HepG2 (cell line): ENCODE results near the gene COL9A3. TPM values are rescaled to one million over a fixed set of nuclear protein-coding genes. Genes with fewer than 3 reads are reported as not detected.

Source experiments
- ATAC-seq: fragments of 200-7000 bp; cut with Tn5 transposase; 3 replicates; pipeline ENCODE4 v1.9.1; 2020; ENCODE audit warnings: mild to moderate bottlenecking, moderate library complexity
- BruUV-seq: library from RNA; stranded (reverse); fragments of 400-500 nt; replicated peaks from 2 replicates; lab custom pipeline; 2021; lab: Mats Ljungman, UMichigan
- CTCF ChIA-PET: fragments of 300-600 bp; formaldehyde crosslinking; extraction: SDS; loops from one replicate; lab custom pipeline; 2021; ENCODE audit warnings: low total read pairs, inconsistent platforms, low intra/inter-chr PET ratio; lab: Yijun Ruan, JAX
- POLR2A ChIA-PET: fragments of 350-600 bp; sonication (Branson Sonifier 250); formaldehyde crosslinking; loops from one replicate; lab custom pipeline; 2020; ENCODE audit warnings: antibody characterized with exemption, inconsistent platforms; lab: Yijun Ruan, JAX
- DNase-seq: peaks from one replicate; pipeline ENCODE4 v3.0.0-alpha.2; 2015; ENCODE audit warnings: low spot score
- FAIRE-seq: peaks from 3 replicates; lab custom pipeline; 2011; peaks lifted over from hg19 to GRCh38; lab: Jason Lieb, UNC
- H2AFZ ChIP-seq: one replicate; pipeline ENCODE4 v1.6.1; 2011; ENCODE audit warnings: low read length, inconsistent platforms
- H3K27ac ChIP-seq: fragments of 300-600 bp; 3 replicates; pipeline ENCODE4 v1.8.0; 2011; ENCODE audit warnings: mixed run types, mild to moderate bottlenecking, mixed read lengths, low read length, inconsistent platforms; ENCODE audit not compliant: insufficient read depth; ENCODE audit errors: extremely low read length
- H3K27me3 ChIP-seq, 2 experiments: fragments of 200-600 bp in 1 of 2; 2 replicates in 1 of 2; 3 replicates in 1 of 2; pipeline versions ENCODE4 v1.6.0 to v1.8.0; 2011; ENCODE audit warnings: low read length in 2 of 2, mild to moderate bottlenecking in 2 of 2, moderate library complexity in 2 of 2, inconsistent platforms in 1 of 2; ENCODE audit not compliant: insufficient read depth in 2 of 2, control insufficient read depth in 1 of 2
- H3K36me3 ChIP-seq, 2 experiments: fragments of 200-600 bp in 1 of 2; replicated peaks in 1 of 2; 2 replicates in 1 of 2; 3 replicates in 1 of 2; pipeline versions ENCODE4 v1.5.1 to v1.8.0; 2011; ENCODE audit warnings: low read length in 2 of 2, inconsistent platforms in 1 of 2; ENCODE audit not compliant: insufficient read depth in 2 of 2, control insufficient read depth in 1 of 2
- H3K4me1 ChIP-seq: 2 replicates; pipeline ENCODE4 v1.5.1; 2012; ENCODE audit warnings: low read length, inconsistent platforms; ENCODE audit not compliant: insufficient read depth
- H3K4me2 ChIP-seq: 2 replicates; pipeline ENCODE4 v1.6.0; 2011; ENCODE audit warnings: low read depth, low read length, inconsistent platforms
- H3K4me3 ChIP-seq, 3 experiments: fragments of 200-600 bp in 1 of 3; sonication (generic), shearing (Covaris generic) in 1 of 3; replicated peaks in 1 of 3; 2 replicates each; pipeline ENCODE4 v1.5.1; 2011 to 2016; ENCODE audit warnings: low read length in 3 of 3, inconsistent platforms in 2 of 3, low read depth in 2 of 3, mild to moderate bottlenecking in 2 of 3, control low read depth in 1 of 3, mixed read lengths in 1 of 3; ENCODE audit not compliant: insufficient read depth in 1 of 3
- H3K79me2 ChIP-seq: one replicate; pipeline ENCODE4 v1.6.1; 2011; ENCODE audit warnings: low read length, inconsistent platforms; ENCODE audit not compliant: insufficient read depth
- H3K9ac ChIP-seq: 2 replicates; pipeline ENCODE4 v1.6.0; 2011; ENCODE audit warnings: mild to moderate bottlenecking, low read depth, low read length, inconsistent platforms; ENCODE audit not compliant: insufficient read depth
- H3K9me3 ChIP-seq: 2 replicates; pipeline ENCODE4 v1.5.1; 2012; ENCODE audit warnings: mild to moderate bottlenecking, low read length
- H4K20me1 ChIP-seq: 2 replicates; pipeline ENCODE4 v1.6.0; 2011; ENCODE audit warnings: inconsistent platforms, mild to moderate bottlenecking, low read length, moderate library complexity; ENCODE audit not compliant: insufficient read depth
- HOXA3 ChIP-seq: sonication (generic); formaldehyde crosslinking; IDR thresholded peaks from 2 replicates; pipeline ENCODE4 v1.5.0; 2020; ENCODE audit warnings: missing genetic modification reagents
- MTA3 ChIP-seq: sonication (generic); formaldehyde crosslinking; IDR thresholded peaks from 2 replicates; pipeline ENCODE4 v1.4.0; 2020; ENCODE audit warnings: missing genetic modification reagents
- NFIB ChIP-seq: sonication (generic); formaldehyde crosslinking; IDR thresholded peaks from 2 replicates; pipeline ENCODE4 v1.9.0; 2021; ENCODE audit warnings: missing genetic modification reagents, mild to moderate bottlenecking, borderline replicate concordance
- SMARCC2 ChIP-seq: fragments of 450-650 bp; IDR thresholded peaks from 2 replicates; pipeline ENCODE4 v1.6.1; 2017; ENCODE audit warnings: antibody characterized with exemption, mild to moderate bottlenecking
- TSC22D2 ChIP-seq: sonication (generic); formaldehyde crosslinking; IDR thresholded peaks from 2 replicates; pipeline ENCODE4 v1.5.1; 2020; ENCODE audit warnings: missing genetic modification reagents, mild to moderate bottlenecking, borderline replicate concordance
- ZNF234 ChIP-seq: sonication (generic); formaldehyde crosslinking; conservative IDR thresholded peaks from 2 replicates; pipeline ENCODE4 v1.5.1; 2020; ENCODE audit warnings: mild to moderate bottlenecking, missing genetic modification reagents
- ZNF746 ChIP-seq: sonication (generic); formaldehyde crosslinking; IDR thresholded peaks from 2 replicates; pipeline ENCODE4 v1.8.0; 2022; ENCODE audit warnings: mild to moderate bottlenecking, missing genetic modification reagents
- ZSCAN21 ChIP-seq: sonication (generic); formaldehyde crosslinking; IDR thresholded peaks from 2 replicates; pipeline ENCODE4 v1.8.0; 2022; ENCODE audit warnings: mild to moderate bottlenecking, missing genetic modification reagents, moderate library complexity, borderline replicate concordance
- WGBS: methylation state at CpG from one replicate; pipeline ENCODE4 v1.1.6; 2017; ENCODE audit warnings: low lambda C conversion rate; 5-methylcytosine and 5-hydroxymethylcytosine counted together
- in situ Hi-C: cut with HindIII; loops from 2 replicates; pipeline ENCODE4 v1.10.0; 2017; ENCODE audit warnings: low pct_unique_long_range_greater_than_20kb; ENCODE audit not compliant: extremely low pct_ligation_motif_present
- intact Hi-C: fragments of 100-400 bp; cut with micrococcal nuclease; formaldehyde crosslinking; loops from one replicate; pipeline ENCODE4 v1.10.0; 2022; ENCODE audit not compliant: unreplicated experiment
- polyA plus RNA-seq, 8 experiments: library from polyadenylated mRNA; depleted of rRNA in 3 of 8; stranded (reverse) in 7 of 8; unstranded in 1 of 8; fragments of >200 nt; fragmentation: Illumina TruSeq in 4 of 8; extraction: Trizol in 4 of 8; gene quantifications; 2 replicates each; pipeline versions ENCODE4 v1.2.1 to v1.2.3, GENCODE V29; 2011 to 2016; ENCODE audit warnings: low read depth in 4 of 8, missing spikeins in 1 of 8, mixed read lengths in 1 of 8; ENCODE audit not compliant: insufficient read depth in 1 of 8
- total RNA-seq, 5 experiments: library from RNA; depleted of rRNA; stranded (reverse); fragments of >200 nt; fragmentation: Illumina TruSeq; extraction: Trizol; gene quantifications; 2 replicates each; pipeline ENCODE4 v1.2.3, GENCODE V29; 2016; ENCODE audit warnings: low read depth in 1 of 5
- TF ChIP-seq, protein P1 (sequence below): sonication (generic); formaldehyde crosslinking; IDR thresholded peaks from 2 replicates; pipeline ENCODE4 v1.4.0; 2020; ENCODE audit warnings: missing genetic modification reagents
- TF ChIP-seq, protein P2 (sequence below): sonication (generic); formaldehyde crosslinking; conservative IDR thresholded peaks from 2 replicates; pipeline ENCODE4 v1.4.0; 2020; ENCODE audit warnings: missing genetic modification reagents
- TF ChIP-seq, protein P3 (sequence below): sonication (generic); formaldehyde crosslinking; IDR thresholded peaks from 2 replicates; pipeline ENCODE4 v1.4.0; 2020; ENCODE audit warnings: missing genetic modification reagents, mild to moderate bottlenecking, borderline replicate concordance
- TF ChIP-seq, protein P4 (sequence below), 2 experiments: sonication (generic) in 1 of 2; formaldehyde crosslinking in 1 of 2; IDR thresholded peaks; 2 replicates each; pipeline versions ENCODE4 v1.4.0 to v1.6.1; 2016 to 2020; ENCODE audit warnings: borderline replicate concordance in 1 of 2, low read depth in 1 of 2, mild to moderate bottlenecking in 1 of 2, missing genetic modification reagents in 1 of 2

COL9A3 gene
- total and polyA plus RNA-seq, 2 of the 13 experiments (the other 11 are each of a cell fraction or from before 2014, with no cell fraction given) = 155 to 204 TPM

DNA sequence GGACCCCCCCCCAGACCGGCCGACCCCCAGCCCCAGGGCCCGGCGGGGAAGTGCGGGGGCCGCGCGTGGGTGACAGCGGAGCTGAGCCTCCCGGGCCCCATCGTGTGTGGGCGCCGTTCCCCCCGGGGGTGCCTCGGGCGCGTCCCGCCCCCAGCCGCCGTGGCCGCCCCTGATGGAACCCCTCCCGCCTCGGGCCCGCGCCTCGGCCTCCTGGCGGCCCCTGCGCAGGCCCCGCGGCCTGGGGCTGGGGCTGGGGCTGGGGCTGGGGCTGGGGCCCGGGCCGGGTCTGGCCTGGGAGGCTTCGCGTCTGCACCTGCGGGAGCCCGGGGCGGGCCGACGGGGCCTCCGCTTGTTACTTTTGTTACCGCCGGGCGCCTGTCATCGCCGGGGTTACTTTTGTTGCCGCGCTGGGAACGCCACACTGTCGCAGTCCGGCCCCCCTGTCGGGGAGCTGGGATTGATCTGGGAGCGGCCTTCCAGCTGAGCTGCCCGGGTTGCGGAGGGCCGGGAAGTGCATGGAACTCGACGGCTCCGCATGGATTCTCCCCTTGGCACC is 11.6 kb upstream of the COL9A3 start:
- intact Hi-C loops = loop anchor here (5.0 kb wide), 1 partner anchor 183 kb away; no protein-coding TSS in a partner anchor
- BruUV-seq = TSS peak; percentile 66
- TF ChIP-seq ZSCAN21 (CRISPR knock-in tag) (peak; percentile 47), ZNF746 (CRISPR knock-in tag) (0 out of 2 replicates have a peak, but pooled peaks have one; percentile 40), SMARCC2 (no peak), NFIB (no peak), TSC22D2 (0 out of 2 replicates have a peak, but pooled peaks have one; percentile 15), HOXA3 (no peak), MTA3 (CRISPR knock-in tag) (0 out of 2 replicates have a peak, but pooled peaks have one; percentile 62), ZNF234 (CRISPR knock-in tag) (0 out of 2 replicates have a peak, but pooled peaks have one; percentile 18)
- TF ChIP-seq, protein P1, sequence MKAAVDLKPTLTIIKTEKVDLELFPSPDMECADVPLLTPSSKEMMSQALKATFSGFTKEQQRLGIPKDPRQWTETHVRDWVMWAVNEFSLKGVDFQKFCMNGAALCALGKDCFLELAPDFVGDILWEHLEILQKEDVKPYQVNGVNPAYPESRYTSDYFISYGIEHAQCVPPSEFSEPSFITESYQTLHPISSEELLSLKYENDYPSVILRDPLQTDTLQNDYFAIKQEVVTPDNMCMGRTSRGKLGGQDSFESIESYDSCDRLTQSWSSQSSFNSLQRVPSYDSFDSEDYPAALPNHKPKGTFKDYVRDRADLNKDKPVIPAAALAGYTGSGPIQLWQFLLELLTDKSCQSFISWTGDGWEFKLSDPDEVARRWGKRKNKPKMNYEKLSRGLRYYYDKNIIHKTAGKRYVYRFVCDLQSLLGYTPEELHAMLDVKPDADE (CRISPR knock-in tag) = no peak
- TF ChIP-seq, protein P2, sequence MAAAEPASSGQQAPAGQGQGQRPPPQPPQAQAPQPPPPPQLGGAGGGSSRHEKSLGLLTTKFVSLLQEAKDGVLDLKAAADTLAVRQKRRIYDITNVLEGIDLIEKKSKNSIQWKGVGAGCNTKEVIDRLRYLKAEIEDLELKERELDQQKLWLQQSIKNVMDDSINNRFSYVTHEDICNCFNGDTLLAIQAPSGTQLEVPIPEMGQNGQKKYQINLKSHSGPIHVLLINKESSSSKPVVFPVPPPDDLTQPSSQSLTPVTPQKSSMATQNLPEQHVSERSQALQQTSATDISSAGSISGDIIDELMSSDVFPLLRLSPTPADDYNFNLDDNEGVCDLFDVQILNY (CRISPR knock-in tag) = 0 out of 2 replicates have a peak, but pooled peaks have one; percentile 48
- TF ChIP-seq, protein P3, sequence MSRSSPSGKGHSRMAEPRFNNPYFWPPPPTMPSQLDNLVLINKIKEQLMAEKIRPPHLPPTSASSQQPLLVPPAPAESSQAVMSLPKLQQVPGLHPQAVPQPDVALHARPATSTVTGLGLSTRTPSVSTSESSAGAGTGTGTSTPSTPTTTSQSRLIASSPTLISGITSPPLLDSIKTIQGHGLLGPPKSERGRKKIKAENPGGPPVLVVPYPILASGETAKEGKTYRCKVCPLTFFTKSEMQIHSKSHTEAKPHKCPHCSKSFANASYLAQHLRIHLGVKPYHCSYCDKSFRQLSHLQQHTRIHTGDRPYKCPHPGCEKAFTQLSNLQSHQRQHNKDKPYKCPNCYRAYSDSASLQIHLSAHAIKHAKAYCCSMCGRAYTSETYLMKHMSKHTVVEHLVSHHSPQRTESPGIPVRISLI (CRISPR knock-in tag) = peak; percentile 18; the same call in 1 of the 2 replicates
- TF ChIP-seq, protein P4, sequence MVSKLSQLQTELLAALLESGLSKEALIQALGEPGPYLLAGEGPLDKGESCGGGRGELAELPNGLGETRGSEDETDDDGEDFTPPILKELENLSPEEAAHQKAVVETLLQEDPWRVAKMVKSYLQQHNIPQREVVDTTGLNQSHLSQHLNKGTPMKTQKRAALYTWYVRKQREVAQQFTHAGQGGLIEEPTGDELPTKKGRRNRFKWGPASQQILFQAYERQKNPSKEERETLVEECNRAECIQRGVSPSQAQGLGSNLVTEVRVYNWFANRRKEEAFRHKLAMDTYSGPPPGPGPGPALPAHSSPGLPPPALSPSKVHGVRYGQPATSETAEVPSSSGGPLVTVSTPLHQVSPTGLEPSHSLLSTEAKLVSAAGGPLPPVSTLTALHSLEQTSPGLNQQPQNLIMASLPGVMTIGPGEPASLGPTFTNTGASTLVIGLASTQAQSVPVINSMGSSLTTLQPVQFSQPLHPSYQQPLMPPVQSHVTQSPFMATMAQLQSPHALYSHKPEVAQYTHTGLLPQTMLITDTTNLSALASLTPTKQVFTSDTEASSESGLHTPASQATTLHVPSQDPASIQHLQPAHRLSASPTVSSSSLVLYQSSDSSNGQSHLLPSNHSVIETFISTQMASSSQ (IDR thresholded peaks at IDR 0.05; ENCODE audit: low read depth) = no peak
- TF ChIP-seq, protein P4 (CRISPR knock-in tag; IDR thresholded peaks at IDR 0.05; ENCODE audit: borderline replicate concordance) = peak; percentile 9; the same call in 1 of the 2 replicates

More for the DNA sequence above, 11.6 kb upstream of the COL9A3 start:
- peaks cover 15% of the 10 kb centered on the region; the same call in 1 of the 2 replicates for H4K20me1 ChIP-seq
- FAIRE-seq (no peak), DNase-seq (no peak), ATAC-seq (peak; percentile 10)
- H3K9ac ChIP-seq = peak overlapping the region; percentile 88
- peaks cover 24% of the 10 kb centered on the region for H3K79me2 ChIP-seq
- H3K27ac ChIP-seq = peak overlapping the region; percentile 89
- WGBS = 3% methylated on average over 20 of the region's 58 CpGs
- peaks cover 38 to 44% of the 10 kb centered on the region in 2 experiments for H3K36me3 ChIP-seq
- peak overlapping the region; percentile 82 to 100 (median 96) for H3K4me3 ChIP-seq
- H3K4me2 ChIP-seq = peak overlapping the region; percentile 89
- ChIA-PET CTCF (no interaction called here), POLR2A (interaction anchor here (1.0 to 6.6 kb wide), 10 partner anchors 11 to 182 kb away, joined by 3 to 110 read pairs (median 6); partner anchors contain the start of genes COL9A3 and MRGBP)
- no peaks in the 10 kb centered on the region for H3K9me3 ChIP-seq
- H2AFZ ChIP-seq = no peak overlapping the region
- in situ Hi-C loops = no loop called here
- H3K4me1 ChIP-seq = peaks cover 48% of the 10 kb centered on the region
- no peaks in the 10 kb centered on the region for H3K27me3 ChIP-seq
